ENCODE results near the gene MSI2.
"Not testable (repeated sequence)": the region's sequence is repeated elsewhere in the genome, so short reads cannot be mapped to it uniquely, and the experiment has no call there.

MSI2 gene

DNA sequence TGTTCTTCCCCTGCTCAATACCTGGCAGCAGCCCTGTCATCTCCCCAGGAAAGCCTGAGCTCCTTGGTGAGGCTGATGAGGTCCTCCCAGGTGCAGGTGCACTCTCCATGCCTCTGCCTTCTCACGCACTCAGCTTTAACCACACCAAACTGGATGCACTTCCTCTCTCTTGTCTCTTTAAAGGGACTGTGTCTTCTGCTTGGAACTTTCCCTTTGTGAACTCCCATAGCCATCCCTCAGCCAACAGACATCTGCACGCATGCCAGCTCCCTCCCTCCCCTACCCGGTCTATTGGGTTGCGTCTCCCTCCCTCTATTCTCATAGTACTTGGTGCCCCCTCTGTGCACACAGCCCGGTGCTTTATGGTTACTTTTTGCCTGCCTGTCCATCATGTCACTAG is 231.2 kb downstream of the MSI2 start:
- DNase-seq: no peak

DNA sequence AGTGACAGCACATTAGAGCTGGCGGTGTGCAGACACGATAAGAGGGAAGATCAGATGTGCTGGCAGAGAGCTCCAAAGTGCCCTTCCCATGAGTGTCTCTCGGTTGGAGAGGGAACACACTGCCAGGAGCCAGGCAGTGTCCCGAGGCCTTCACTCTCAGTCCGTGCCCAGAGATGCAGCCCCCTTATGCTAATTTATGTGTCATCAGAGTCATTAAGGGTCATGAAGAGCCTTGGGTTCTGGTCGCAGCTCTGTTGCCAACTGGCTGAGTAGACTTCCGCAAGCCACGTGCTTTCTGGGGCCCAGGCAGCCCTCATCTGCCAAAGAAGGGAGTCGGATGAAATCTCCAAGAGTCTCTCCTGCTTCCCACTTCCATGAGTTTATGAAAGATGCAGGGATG is 232.5 kb downstream of the MSI2 start:
- no peak for DNase-seq

GRCh38 chr17:57489321-57489720 is 233.0 kb downstream of the MSI2 start:
- no peak for DNase-seq

DNA sequence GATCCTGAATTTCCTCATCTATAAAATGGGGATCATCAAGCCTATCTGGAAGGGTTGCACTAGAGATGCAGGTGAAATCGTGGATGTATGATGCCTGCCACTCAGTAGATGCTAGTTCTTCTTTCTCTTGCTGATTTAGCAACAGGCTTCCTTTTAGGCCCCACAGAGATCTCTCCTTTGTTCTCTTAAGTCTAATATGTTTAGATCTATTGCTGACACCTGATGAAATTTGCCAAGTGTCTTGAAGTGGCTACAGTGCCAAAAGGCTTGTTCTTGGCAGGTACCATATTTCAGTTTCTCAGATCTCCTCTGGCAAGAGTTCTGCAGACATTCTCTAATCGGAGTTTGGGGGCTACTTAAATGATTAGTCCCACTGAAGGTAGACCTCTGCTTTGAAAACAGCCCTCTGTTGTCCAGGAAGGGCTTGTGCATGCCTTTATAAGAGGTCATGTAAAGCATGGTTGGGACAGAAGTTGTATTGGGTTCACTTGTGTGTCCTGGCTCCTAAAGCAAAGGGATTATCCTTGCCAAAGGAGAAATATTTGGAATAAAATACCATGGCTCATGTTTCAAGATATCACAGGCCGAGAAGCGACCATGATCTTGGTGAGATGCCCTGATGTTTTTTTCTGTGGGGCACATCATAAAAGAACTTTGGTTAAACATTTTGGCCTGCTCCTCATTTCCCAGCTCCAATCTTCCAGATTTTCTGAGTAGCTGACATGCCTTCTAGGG is 234.0 kb downstream of the MSI2 start:
- no peak for DNase-seq

- no peak for DNase-seq
Measured at GRCh38 chr17:57490890-57491289, 234.6 kb downstream of the MSI2 start.

GRCh38 chr17:57493171-57493570 is 236.8 kb downstream of the MSI2 start:
- DNase-seq: no peak

- no peak for DNase-seq
Measured at GRCh38 chr17:57493625-57494024, 237.3 kb downstream of the MSI2 start.

GRCh38 chr17:57494443-57494842 is 238.1 kb downstream of the MSI2 start:
- no peak for DNase-seq

- DNase-seq: no peak
Measured at GRCh38 chr17:57495771-57496170, 239.4 kb downstream of the MSI2 start.

DNA sequence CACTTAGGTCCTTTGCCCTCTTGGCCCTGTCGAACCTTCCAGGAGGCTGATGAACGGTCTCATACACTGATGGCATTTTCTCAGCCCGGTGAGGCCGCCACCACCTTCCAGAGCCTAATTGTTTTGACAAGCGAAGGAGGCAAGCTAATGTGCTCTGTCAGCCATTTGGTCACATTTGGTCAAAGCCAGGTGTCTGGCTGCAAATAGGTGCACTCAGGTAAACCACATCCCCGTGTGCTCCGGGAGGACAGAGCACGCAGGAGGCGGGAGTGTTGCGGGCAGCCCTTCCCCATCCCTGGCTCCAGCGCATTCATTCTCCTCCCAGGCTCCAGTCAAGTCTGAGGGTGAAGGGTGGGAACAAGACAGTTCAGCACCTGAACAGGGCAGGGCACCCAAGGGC is 240.1 kb downstream of the MSI2 start:
- no peak for DNase-seq

GRCh38 chr17:57498443-57498842 is 242.1 kb downstream of the MSI2 start:
- DNase-seq: no peak

- not testable (repeated sequence) for DNase-seq
Measured at GRCh38 chr17:57499221-57499620, 242.9 kb downstream of the MSI2 start.

DNA sequence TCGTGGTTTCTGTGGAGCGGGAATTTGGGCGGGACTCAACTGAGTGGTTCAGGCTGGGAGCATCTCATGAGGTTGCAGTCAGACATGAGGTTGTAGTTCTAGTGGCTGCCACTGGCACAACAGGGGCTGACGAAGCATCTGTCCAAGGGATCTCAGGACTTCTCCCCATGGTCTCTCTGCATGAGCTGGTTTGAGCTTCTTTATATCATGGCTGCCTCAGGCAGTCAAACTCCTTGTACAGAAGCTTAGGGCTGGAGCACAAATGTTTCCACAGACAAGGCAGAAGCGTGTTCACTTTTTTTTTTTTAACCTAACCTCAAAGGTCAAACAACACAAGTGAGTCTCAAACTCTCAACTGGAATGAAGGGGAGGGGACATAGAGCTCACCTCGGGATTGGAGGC is 243.3 kb downstream of the MSI2 start:
- peak; percentile 39 for DNase-seq

DNA sequence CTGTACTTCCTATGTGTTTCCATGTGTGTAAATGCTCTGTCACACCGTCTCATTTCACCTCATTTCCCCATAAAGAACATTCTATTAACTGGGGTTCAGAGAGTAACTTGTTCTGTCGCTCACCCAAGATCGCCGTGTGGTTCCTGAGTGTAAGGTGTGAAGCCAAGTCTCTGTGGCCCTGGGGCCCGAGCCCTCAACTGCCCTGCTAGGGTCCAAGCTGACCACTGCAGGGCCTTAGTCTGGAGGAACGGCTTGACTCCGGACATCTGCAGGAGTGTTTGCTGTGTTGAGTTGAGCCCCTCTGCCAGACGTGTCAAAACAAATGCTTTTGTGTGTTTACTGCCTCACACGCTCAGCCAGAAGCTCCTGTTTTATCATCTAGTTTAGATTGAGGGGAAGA is 244.7 kb downstream of the MSI2 start:
- DNase-seq: no peak

DNA sequence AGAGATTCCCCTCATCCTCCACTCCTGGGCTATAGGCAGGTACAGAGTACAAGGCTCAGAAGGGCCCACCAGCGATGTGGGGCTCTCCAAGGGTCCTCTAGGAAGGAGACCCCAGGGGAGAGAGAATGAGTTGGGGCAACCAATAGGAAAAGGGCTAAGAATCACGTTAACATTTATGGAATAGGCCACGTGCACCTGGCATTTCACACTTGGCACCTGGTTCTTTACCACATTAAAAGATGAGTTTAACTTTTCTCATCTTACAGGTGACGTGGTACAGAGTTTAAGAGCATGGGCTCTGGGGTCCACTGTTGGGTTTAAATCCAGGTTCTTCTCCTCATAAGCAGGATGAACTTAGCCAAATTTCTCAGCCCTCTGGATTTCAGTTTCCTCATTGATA is 245.7 kb downstream of the MSI2 start:
- DNase-seq: no peak

- no peak for DNase-seq
Measured at GRCh38 chr17:57502811-57503241, 246.5 kb downstream of the MSI2 start.

DNA sequence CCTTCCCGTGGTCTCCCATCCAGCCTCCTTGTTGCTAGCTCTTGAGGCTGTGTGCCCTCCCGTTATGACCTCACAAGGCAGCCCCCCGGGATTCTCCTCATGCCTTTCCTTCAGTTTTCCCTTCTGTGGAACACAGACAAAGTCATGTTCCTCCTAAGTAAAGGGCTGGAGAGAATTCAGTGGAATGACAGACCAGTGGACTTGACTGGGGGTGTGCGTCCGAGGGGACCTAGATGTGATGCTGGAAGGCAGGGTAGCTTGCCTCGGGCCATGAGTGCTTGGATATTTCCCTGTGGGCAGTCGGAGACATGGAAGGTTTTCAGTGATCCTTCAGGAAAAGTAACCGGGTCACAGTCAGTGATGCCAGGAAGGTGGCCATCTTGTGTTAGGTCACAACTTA is 247.9 kb downstream of the MSI2 start:
- DNase-seq: no peak

DNA sequence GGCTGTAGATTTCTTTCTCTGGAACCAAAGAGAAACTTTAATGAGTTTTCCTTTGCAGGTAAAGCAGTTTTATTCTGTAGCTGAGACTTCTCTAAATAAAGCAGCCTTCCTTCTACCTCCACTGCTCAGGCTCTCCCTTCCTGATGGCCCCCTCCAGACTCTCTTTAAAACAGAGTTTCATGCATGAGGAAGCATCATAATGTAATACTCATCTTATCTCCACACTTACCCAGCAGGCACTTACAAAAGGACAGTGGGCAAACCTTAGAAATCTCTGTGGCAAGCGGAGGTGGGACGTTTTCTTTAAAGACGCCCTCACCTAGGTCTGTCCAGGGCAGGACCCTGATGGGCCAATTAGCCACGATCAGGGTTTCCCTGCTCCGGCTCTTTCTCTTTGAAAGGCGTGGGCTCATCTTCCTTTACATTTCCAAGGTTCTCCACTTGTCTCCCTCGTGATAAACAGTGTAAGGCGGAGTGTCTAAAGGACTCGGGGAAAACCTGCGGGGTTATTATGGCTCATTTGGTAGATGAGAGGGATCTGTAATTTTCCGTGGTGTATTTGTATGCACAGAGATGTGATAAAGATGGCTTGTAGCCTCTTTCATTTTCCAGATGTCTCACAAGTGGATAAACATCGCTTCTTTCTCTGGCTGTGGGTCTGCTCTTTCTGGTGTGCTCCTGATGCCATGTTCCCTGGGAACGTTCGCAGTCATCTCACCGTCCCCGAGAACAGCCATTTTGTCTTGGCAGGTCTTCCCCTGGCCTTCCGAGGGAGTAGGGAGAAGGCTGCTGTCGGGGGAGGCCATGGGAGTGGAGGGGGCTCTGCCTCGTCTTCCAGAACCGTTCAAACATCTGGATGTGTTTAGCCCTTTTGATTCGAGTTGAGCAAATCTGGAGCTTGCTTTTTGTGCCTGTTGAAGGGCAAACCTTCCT is 249.8 kb downstream of the MSI2 start:
- no peak for DNase-seq

DNA sequence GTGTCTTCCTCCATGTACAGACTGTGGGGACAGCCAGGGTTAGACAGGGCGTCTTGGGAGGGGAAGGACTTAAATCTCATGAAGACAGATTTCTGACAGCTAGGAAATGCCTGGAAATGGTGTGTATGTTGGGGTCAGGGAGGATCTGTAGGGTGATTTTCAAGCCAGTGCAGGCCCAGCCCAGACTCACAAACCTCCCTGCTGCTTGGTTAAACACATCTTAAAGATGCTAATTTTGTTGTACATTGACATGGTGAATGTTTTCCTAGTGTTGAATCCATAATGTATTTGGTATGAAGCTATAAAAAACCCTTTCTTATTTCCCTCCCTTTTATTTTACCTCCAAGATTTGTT is 250.4 kb downstream of the MSI2 start:
- DNase-seq: no peak

DNA sequence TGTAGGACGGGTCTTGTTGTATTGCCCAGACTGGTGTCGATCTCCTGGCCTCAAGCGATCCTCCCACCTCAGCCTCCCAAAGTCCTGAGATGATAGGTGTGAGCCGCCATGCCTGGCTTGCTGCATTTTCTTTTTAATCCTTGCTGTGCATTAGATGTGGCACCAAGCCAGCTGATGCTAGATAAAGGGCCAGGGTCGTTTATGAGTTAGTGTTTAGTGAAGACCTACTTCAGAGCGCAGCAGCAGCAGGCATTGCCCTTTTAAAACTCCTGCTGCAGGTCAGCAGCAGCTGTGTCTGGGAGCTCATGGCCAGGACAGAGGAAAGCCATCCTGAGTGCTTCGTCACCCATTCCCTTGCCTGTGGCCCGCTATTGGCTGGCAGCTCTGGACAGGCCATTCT is 251.5 kb downstream of the MSI2 start:
- DNase-seq: no peak

DNA sequence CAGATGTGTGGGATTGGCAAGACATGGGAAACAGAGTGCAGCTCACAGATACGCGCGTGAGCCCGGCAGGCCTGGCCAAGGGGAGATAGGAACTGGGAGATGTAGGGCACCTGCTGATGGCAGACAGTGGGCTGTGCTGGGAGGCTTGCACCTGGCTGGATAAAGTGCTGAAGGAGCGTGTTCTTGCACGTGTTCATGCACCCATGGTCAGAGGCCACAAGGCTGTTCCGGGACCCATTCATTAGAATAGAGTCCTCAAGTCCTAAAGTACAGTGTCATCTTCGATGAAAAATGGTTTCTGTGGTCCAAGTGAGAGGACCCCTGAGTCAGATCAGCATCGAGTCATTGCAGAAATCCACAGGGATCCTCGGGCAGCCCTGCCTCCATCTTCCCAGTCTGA is 252.3 kb downstream of the MSI2 start:
- no peak for DNase-seq

DNA sequence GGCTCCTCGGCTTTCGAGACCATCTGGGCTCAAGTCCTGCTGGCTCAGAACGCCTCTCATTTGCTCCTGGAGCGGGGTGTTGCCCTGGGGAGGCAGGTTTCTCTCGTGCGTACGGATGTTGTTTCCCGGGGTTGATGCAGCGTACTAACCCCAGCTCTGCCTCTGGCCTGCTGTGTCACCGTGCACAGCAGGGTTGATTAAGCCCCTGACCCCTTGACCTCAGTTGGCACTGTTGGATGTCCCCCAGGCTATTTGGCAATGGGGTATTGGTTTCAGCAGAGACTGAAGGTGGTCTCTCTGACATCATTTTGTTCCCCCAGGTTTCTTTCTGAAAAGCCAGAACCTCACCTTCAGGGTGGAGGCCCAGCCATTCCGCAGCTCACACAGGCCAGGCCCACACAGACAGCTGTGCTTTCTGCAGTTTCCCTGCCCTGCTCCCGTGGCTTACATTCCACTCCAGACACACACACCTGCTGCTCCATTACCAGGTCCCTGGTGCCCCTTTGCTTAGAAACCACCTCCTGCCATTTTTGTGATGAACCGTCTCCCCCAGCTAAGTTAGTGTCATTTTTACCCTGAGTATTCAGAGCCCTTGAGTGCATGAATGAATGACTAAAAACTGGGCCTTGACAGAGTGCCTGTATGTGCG is 255.3 kb downstream of the MSI2 start:
- DNase-seq: no peak

GRCh38 chr17:57512258-57512657 is 255.9 kb downstream of the MSI2 start:
- DNase-seq: no peak

DNA sequence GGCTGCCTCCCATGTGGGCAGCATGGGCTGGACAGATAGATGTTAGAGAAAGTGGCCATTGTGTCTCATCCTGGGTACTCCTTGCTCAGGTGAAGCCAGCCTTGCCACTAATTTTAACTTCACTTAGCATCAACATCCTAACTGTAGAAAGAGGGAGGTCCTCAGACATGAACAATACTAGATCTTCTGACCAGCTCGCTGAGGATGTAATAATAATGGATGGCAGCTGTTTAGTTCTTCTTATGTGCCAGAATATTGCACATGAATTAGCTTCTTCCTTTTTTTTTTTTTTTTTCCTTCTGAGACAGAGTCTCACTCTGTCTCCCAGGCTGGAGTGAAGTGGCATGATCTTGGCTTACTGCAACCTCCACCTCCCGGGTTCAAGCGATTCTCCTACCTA is 256.4 kb downstream of the MSI2 start:
- DNase-seq: no peak
